GM12878 (cell line): ENCODE measurements around the gene CEND1. TPM values are rescaled to one million over a fixed set of nuclear protein-coding genes. Genes with fewer than 3 reads are reported as not detected.

ENCODE experiments used
- BCL3 ChIP-seq: IDR thresholded peaks from 2 replicates; pipeline ENCODE4 v1.6.1; 2011; ENCODE audit warnings: borderline replicate concordance, low read depth, mild to moderate bottlenecking, moderate library complexity, low read length; ENCODE audit not compliant: insufficient read depth, poor library complexity, severe bottlenecking
- CBX3 ChIP-seq: fragments of 200-600 bp; sonication (generic); IDR thresholded peaks from 2 replicates; pipeline ENCODE4 v1.6.1; 2016; ENCODE audit warnings: low read depth, borderline replicate concordance
- CBX5 ChIP-seq: sonication (generic); IDR thresholded peaks from 2 replicates; pipeline ENCODE4 v1.6.1; 2016; ENCODE audit warnings: low read depth, moderate library complexity, mild to moderate bottlenecking, inconsistent platforms
- CHD1 ChIP-seq: IDR thresholded peaks from 2 replicates; pipeline ENCODE4 v1.6.1; 2012; ENCODE audit warnings: low read depth, low read length, improper control_type of control experiment
- CHD2 ChIP-seq: IDR thresholded peaks from 2 replicates; pipeline ENCODE4 v1.6.1; 2011; ENCODE audit warnings: low read depth, low read length, improper control_type of control experiment, borderline replicate concordance
- EP300 ChIP-seq, 2 experiments: fragments of 150-350 bp in 1 of 2; IDR thresholded peaks; 2 replicates each; pipeline ENCODE4 v1.6.1; 2011 to 2012; ENCODE audit warnings: low read depth in 2 of 2, low read length in 2 of 2, borderline replicate concordance in 1 of 2, improper control_type of control experiment in 1 of 2, inconsistent platforms in 1 of 2; ENCODE audit not compliant: control insufficient read depth in 1 of 2
- ESRRA ChIP-seq: IDR thresholded peaks from 2 replicates; pipeline ENCODE4 v1.6.1; 2012; ENCODE audit warnings: mild to moderate bottlenecking, low read length, improper control_type of control experiment
- HDGF ChIP-seq: fragments of 450-650 bp; IDR thresholded peaks from 2 replicates; pipeline ENCODE4 v1.6.1; 2016; ENCODE audit warnings: antibody characterized with exemption
- MXI1 ChIP-seq: fragments of 150-350 bp; IDR thresholded peaks from 2 replicates; pipeline ENCODE4 v1.6.1; 2011; ENCODE audit warnings: low read depth, mild to moderate bottlenecking, inconsistent platforms, low read length, improper control_type of control experiment
- PML ChIP-seq: IDR thresholded peaks from 2 replicates; pipeline ENCODE4 v1.6.1; 2012; ENCODE audit warnings: low read length, inconsistent platforms
- POLR2AphosphoS2 ChIP-seq: IDR thresholded peaks from 2 replicates; pipeline ENCODE4 v1.6.1; 2011; ENCODE audit warnings: low read depth, mild to moderate bottlenecking, low read length, improper control_type of control experiment, moderate library complexity
- POU2F2 ChIP-seq: IDR thresholded peaks from 3 replicates; pipeline ENCODE4 v1.6.1; 2011; ENCODE audit warnings: low read depth, mild to moderate bottlenecking, low read length, borderline replicate concordance
- PRDM15 ChIP-seq: fragments of 450-650 bp; formaldehyde crosslinking; IDR thresholded peaks from 2 replicates; pipeline ENCODE4 v1.4.0; 2020; ENCODE audit warnings: mild to moderate bottlenecking, moderate library complexity
- RAD51 ChIP-seq: fragments of 450-650 bp; IDR thresholded peaks from 2 replicates; pipeline ENCODE4 v1.6.1; 2016; ENCODE audit warnings: moderate library complexity, mild to moderate bottlenecking, inconsistent platforms
- RB1 ChIP-seq: fragments of 450-650 bp; formaldehyde crosslinking; IDR thresholded peaks from 2 replicates; pipeline ENCODE4 v1.6.1; 2017; ENCODE audit warnings: mild to moderate bottlenecking, borderline replicate concordance
- SMARCA5 ChIP-seq: fragments of 450-650 bp; IDR thresholded peaks from 2 replicates; pipeline ENCODE4 v1.6.1; 2017; ENCODE audit warnings: mild to moderate bottlenecking
- TCF3 ChIP-seq: IDR thresholded peaks from 2 replicates; pipeline ENCODE4 v1.6.1; 2012; ENCODE audit warnings: low read depth, mild to moderate bottlenecking, low read length, borderline replicate concordance; ENCODE audit not compliant: insufficient read depth
- ZNF24 ChIP-seq: fragments of 450-650 bp; IDR thresholded peaks from 2 replicates; pipeline ENCODE4 v1.6.1; 2017; ENCODE audit warnings: antibody characterized with exemption, mild to moderate bottlenecking
- ZNF274 ChIP-seq: IDR thresholded peaks from one replicate; pipeline ENCODE4 v1.8.0; 2011; ENCODE audit not compliant: insufficient read length, insufficient read depth
- ZNF384 ChIP-seq: IDR thresholded peaks from 2 replicates; pipeline ENCODE4 v1.6.1; 2012; ENCODE audit warnings: low read depth, mild to moderate bottlenecking, low read length, improper control_type of control experiment, borderline replicate concordance
- ZZZ3 ChIP-seq: IDR thresholded peaks from 2 replicates; pipeline ENCODE4 v1.6.1; 2011; ENCODE audit warnings: low read depth; ENCODE audit not compliant: control insufficient read depth, insufficient read length
- polyA plus RNA-seq, 11 experiments: library from polyadenylated mRNA; depleted of rRNA in 4 of 11; unstranded in 6 of 11; stranded (reverse) in 5 of 11; fragments of >200 nt; fragmentation: Nextera tagmentation in 4 of 11; fragmentation: Illumina TruSeq in 1 of 11; extraction: Ambion mirVana in 4 of 11; extraction: Trizol in 1 of 11; gene quantifications; 1 replicate in 1 of 11; 2 replicates in 10 of 11; pipeline versions ENCODE4 v1.2.1 to v1.2.3, GENCODE V29; 2011 to 2016; ENCODE audit warnings: inconsistent platforms in 2 of 11, missing spikeins in 2 of 11, low read depth in 1 of 11
- total RNA-seq, 4 experiments: library from RNA; depleted of rRNA in 3 of 4; stranded (reverse); fragments of >200 nt in 3 of 4; fragmentation: Illumina TruSeq in 1 of 4; extraction: Trizol in 1 of 4; gene quantifications; 2 replicates each; pipeline versions ENCODE4 v1.2.1 to v1.2.3, GENCODE V29; 2013 to 2021
- TF ChIP-seq, protein P1 (sequence below): IDR thresholded peaks from 2 replicates; pipeline ENCODE4 v1.6.1; 2011; ENCODE audit warnings: borderline replicate concordance, low read depth, mild to moderate bottlenecking, moderate library complexity, mixed read lengths, low read length; ENCODE audit not compliant: insufficient read depth; ENCODE audit errors: extremely low read length
- TF ChIP-seq, protein P2 (sequence below): fragments of 450-650 bp; IDR thresholded peaks from 2 replicates; pipeline ENCODE4 v1.6.1; 2016; ENCODE audit warnings: mild to moderate bottlenecking

Gene CEND1
- total and polyA plus RNA-seq, 10 of the 15 experiments (the other 5 are each of a cell fraction or from before 2014, with no cell fraction given): 0.31 to 13.6 (median 7.2) TPM; not detected in 1

DNA sequence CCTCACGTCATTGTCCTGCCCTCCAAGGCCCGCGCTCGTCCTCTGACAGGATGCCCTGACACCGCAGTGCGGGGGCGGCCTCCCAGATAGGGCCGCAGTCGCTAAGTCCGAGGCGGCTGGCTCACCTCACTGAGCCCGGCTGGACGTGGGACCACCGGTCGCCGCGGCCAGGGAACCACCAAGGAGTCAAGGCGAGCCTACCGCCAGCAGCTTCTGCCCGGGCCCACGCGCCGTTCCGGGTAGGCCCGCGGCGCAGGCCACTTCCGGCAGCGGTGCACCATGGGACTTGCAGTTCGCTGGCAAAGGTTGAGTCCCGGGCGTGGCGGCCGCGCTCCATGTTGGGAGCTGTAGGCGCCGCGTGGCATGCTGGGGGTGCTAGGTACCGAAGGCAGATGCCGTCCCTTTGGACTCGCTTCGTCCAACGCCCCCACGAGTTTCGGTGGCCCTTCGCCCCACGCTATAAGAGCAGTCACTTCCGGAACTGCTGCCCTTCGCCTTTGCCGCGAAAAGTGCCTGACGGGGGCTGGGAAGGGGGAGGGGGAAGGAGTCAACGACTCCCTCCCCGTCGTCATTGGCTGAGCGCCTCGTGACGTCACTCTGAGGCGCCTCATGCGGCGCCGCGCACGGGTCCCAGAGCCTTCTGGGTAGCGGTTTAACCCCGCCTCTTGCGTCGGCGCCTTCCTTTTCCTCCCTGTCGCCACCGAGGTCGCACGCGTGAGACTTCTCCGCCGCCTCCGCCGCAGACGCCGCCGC lies 19.6 kb upstream of the CEND1 start, which contains the start of gene RPLP2 (continued):
- peak; percentile 70; the same call in 1 of the 2 replicates for TF ChIP-seq ESRRA
- peak; percentile 76 for TF ChIP-seq MXI1
- no peak for TF ChIP-seq PRDM15 (CRISPR knock-in tag)
- peak; percentile 68; the same call in 1 of the 2 replicates for TF ChIP-seq TCF3
- TF ChIP-seq EP300 (IDR thresholded peaks at IDR 0.05; ENCODE audit: borderline replicate concordance in 1 of 2, control insufficient read depth in 1 of 2, low read depth in 2 of 2, low read length in 2 of 2): peak; percentile 7 to 21; a peak in 2 of 4 replicates
- no peak for TF ChIP-seq CBX5
- 0 out of 2 replicates have a peak, but pooled peaks have one; percentile 69 for TF ChIP-seq SMARCA5
- peak; percentile 89; the same call in 1 of the 2 replicates for TF ChIP-seq HDGF
- TF ChIP-seq, protein P1, sequence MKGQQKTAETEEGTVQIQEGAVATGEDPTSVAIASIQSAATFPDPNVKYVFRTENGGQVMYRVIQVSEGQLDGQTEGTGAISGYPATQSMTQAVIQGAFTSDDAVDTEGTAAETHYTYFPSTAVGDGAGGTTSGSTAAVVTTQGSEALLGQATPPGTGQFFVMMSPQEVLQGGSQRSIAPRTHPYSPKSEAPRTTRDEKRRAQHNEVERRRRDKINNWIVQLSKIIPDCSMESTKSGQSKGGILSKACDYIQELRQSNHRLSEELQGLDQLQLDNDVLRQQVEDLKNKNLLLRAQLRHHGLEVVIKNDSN: no peak
- peak; percentile 72; the same call in 1 of the 2 replicates for TF ChIP-seq POLR2AphosphoS2
- TF ChIP-seq ZNF384: no peak
- TF ChIP-seq, protein P2, sequence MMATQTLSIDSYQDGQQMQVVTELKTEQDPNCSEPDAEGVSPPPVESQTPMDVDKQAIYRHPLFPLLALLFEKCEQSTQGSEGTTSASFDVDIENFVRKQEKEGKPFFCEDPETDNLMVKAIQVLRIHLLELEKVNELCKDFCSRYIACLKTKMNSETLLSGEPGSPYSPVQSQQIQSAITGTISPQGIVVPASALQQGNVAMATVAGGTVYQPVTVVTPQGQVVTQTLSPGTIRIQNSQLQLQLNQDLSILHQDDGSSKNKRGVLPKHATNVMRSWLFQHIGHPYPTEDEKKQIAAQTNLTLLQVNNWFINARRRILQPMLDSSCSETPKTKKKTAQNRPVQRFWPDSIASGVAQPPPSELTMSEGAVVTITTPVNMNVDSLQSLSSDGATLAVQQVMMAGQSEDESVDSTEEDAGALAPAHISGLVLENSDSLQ: peak; percentile 80
- TF ChIP-seq ZZZ3: no peak
- peak; percentile 96 for TF ChIP-seq CHD2
- peak; percentile 84 for TF ChIP-seq PML
- no peak for TF ChIP-seq ZNF274
- no peak for TF ChIP-seq ZNF24
- TF ChIP-seq RB1: no peak
- peak; percentile 19 for TF ChIP-seq BCL3
- TF ChIP-seq RAD51: no peak
- TF ChIP-seq POU2F2: peak; percentile 82
- TF ChIP-seq CHD1: no peak
- TF ChIP-seq CBX3: no peak
